CD4-positive, alpha-beta memory T cell (primary cell): ENCODE data around the gene APIP. TPM values are rescaled to one million over a fixed set of nuclear protein-coding genes. Genes with fewer than 3 reads are reported as not detected.

Source experiments
- CTCF ChIA-PET: fragments of 350-600 bp; sonication (Branson Sonifier 250); formaldehyde crosslinking; loops from one replicate; lab custom pipeline; 2021; ENCODE audit warnings: inconsistent platforms; ENCODE audit not compliant: partially characterized antibody; lab: Charles Lee
- POLR2A ChIA-PET: fragments of 350-600 bp; sonication (Branson Sonifier 250); formaldehyde crosslinking; loops from one replicate; lab custom pipeline; 2021; ENCODE audit not compliant: partially characterized antibody; lab: Charles Lee
- DNase-seq, 5 donors: peaks; one replicate each; pipeline versions ENCODE4 v3.0.0 to v3.0.0-alpha.2; 2020 to 2022; ENCODE audit warnings: mixed read lengths in 1 of 5
- H3K27ac ChIP-seq: one replicate; pipeline ENCODE4 v1.7.0; 2013; ENCODE audit warnings: low read depth, low read length
- H3K27me3 ChIP-seq: 2 replicates; pipeline ENCODE4 v1.7.0; 2013; ENCODE audit warnings: mild to moderate bottlenecking, low read length, moderate library complexity; ENCODE audit not compliant: insufficient read depth
- H3K36me3 ChIP-seq: 2 replicates; pipeline ENCODE4 v1.7.0; 2013; ENCODE audit warnings: mild to moderate bottlenecking, low read length, moderate library complexity; ENCODE audit not compliant: insufficient read depth
- H3K4me1 ChIP-seq: 2 replicates; pipeline ENCODE4 v1.7.0; 2013; ENCODE audit warnings: mild to moderate bottlenecking, low read length, moderate library complexity; ENCODE audit not compliant: insufficient read depth
- H3K4me3 ChIP-seq, 2 donors: one replicate each; pipeline ENCODE4 v1.7.0; 2013; ENCODE audit warnings: low read length in 2 of 2, mild to moderate bottlenecking in 1 of 2
- H3K9me3 ChIP-seq, 2 donors: one replicate each; pipeline ENCODE4 v1.7.0; 2013; ENCODE audit warnings: low read length in 2 of 2, control low read depth in 1 of 2; ENCODE audit not compliant: control insufficient read depth in 1 of 2
- H3K27ac Mint-ChIP-seq, 7 donors: one replicate each; pipeline ENCODE4 v1.8.0; 2020 to 2021; ENCODE audit warnings: mixed read lengths in 7 of 7, mild to moderate bottlenecking in 6 of 7, inconsistent platforms in 3 of 7, moderate library complexity in 3 of 7
- H3K27me3 Mint-ChIP-seq, 2 donors: one replicate each; pipeline ENCODE4 v1.8.0; 2020 to 2021; ENCODE audit warnings: mixed read lengths in 2 of 2
- H3K36me3 Mint-ChIP-seq, 2 donors: one replicate each; pipeline ENCODE4 v1.8.0; 2020 to 2021; ENCODE audit warnings: mixed read lengths in 2 of 2, inconsistent platforms in 1 of 2, mild to moderate bottlenecking in 1 of 2
- H3K4me1 Mint-ChIP-seq, 4 donors: one replicate each; pipeline ENCODE4 v1.8.0; 2020 to 2021; ENCODE audit warnings: mixed read lengths in 4 of 4, mild to moderate bottlenecking in 1 of 4
- H3K4me3 Mint-ChIP-seq, 8 donors: one replicate each; pipeline ENCODE4 v1.8.0; 2020 to 2021; ENCODE audit warnings: mixed read lengths in 8 of 8, mild to moderate bottlenecking in 7 of 8, moderate library complexity in 6 of 8, inconsistent platforms in 3 of 8
- H3K9me3 Mint-ChIP-seq, 8 donors: one replicate each; pipeline ENCODE4 v1.8.0; 2020 to 2021; ENCODE audit warnings: mixed read lengths in 8 of 8, mild to moderate bottlenecking in 5 of 8, inconsistent platforms in 3 of 8, moderate library complexity in 1 of 8
- intact Hi-C: fragments of 100-400 bp; cut with micrococcal nuclease; formaldehyde crosslinking; loops from one replicate; pipeline ENCODE4 v1.15.1; 2023
- polyA plus RNA-seq, 2 donors: library from polyadenylated mRNA; unstranded; fragments of 300-500 nt; fragmentation: Illumina TruSeq; gene quantifications; one replicate each; pipeline ENCODE4 v1.2.3, GENCODE V29; 2021
- total RNA-seq, 2 experiments: library from RNA; stranded (reverse); gene quantifications; one replicate each; pipeline ENCODE4 v1.2.3, GENCODE V29; 2021

APIP gene
- total and polyA plus RNA-seq, 4 experiments from 2014 or later, result 17.2 to 27.6 (median 18.0) TPM

DNA sequence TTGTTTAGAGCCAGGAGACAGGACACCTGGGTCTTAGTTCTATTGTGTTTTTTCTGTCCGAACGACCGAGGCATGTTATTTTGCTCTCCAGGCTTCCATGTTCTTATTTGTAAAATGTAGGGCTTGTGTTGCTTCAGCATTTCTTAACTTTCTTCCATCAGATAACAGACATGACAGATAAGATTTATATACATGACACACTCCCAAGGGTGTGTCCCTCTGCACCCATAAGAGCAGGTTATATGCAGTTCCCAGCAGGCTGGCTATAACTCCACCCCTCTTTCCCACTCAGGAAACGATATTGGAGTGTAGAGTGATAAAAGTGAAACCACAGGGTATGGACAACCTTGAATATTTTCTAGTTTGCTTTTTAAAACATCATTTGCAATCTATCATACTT lies 65.8 kb downstream of the APIP start:
- Histone ChIP-seq H3K36me3 (no peaks in the 10 kb centered on the region), H3K4me3 (no peak overlapping the region), H3K27ac (no peak overlapping the region), H3K4me1 (no peaks in the 10 kb centered on the region), H3K9me3 (no peaks in the 10 kb centered on the region), H3K27me3 (no peaks in the 10 kb centered on the region)
- CTCF ChIA-PET, result no interaction called here
- intact Hi-C loops, result no loop called here
- Mint-ChIP-seq H3K27ac (no peak overlapping the region), H3K27me3 (peaks cover 0 to under 1% of the 10 kb centered on the region in 2 donors), H3K9me3 (no peaks in the 10 kb centered on the region), H3K4me3 (no peak overlapping the region), H3K36me3 (no peaks in the 10 kb centered on the region), H3K4me1 (no peaks in the 10 kb centered on the region)
- DNase-seq, result no peak
- POLR2A ChIA-PET, result no interaction called here

DNA sequence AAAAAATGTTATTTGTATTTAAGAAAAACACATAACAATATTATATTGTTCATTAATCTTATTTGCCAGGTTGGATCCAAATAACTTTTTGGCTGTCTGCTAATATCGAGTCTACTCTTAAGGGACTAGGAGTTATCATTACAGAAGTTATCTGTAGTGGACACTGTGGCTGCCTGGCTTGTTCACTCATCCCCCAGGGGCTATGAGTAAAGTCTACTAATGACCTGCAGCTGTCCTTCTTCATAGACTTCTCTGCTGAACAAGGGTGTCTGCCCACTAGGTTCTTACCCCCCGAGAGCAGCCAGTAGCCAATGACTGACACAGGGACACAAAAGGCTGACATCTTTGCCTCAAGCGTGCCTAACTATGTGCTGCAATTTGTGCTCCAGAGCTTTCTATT lies 69.7 kb downstream of the APIP start:
- no peaks in the 10 kb centered on the region for H3K9me3 Mint-ChIP-seq
- H3K4me1 Mint-ChIP-seq, result no peaks in the 10 kb centered on the region
- H3K27ac Mint-ChIP-seq, result no peak overlapping the region
- H3K27me3 Mint-ChIP-seq, result peaks cover 1 to 5% of the 10 kb centered on the region in 2 donors
- H3K9me3 ChIP-seq, result no peaks in the 10 kb centered on the region
- no peak for DNase-seq
- H3K27ac ChIP-seq, result no peak overlapping the region
- POLR2A ChIA-PET, result no interaction called here
- H3K27me3 ChIP-seq, result no peaks in the 10 kb centered on the region
- H3K4me3 Mint-ChIP-seq, result no peak overlapping the region
- H3K4me1 ChIP-seq, result no peaks in the 10 kb centered on the region
- no peak overlapping the region for H3K4me3 ChIP-seq
- no peaks in the 10 kb centered on the region for H3K36me3 Mint-ChIP-seq
- CTCF ChIA-PET, result no interaction called here
- intact Hi-C loops, result no loop called here
- H3K36me3 ChIP-seq, result no peaks in the 10 kb centered on the region

GRCh38 chr11:34844463-34845112 lies 71.6 kb downstream of the APIP start:
- Histone ChIP-seq H3K27me3 (no peaks in the 10 kb centered on the region), H3K36me3 (no peaks in the 10 kb centered on the region), H3K27ac (no peak overlapping the region), H3K4me1 (no peaks in the 10 kb centered on the region), H3K9me3 (no peaks in the 10 kb centered on the region), H3K4me3 (no peak overlapping the region)
- Mint-ChIP-seq H3K27ac (no peak overlapping the region), H3K27me3 (peaks cover 4 to 5% of the 10 kb centered on the region in 2 donors), H3K9me3 (no peaks in the 10 kb centered on the region), H3K36me3 (no peaks in the 10 kb centered on the region), H3K4me1 (no peaks in the 10 kb centered on the region), H3K4me3 (no peak overlapping the region)
- POLR2A ChIA-PET, result no interaction called here
- intact Hi-C loops, result loop anchor here (5.0 kb wide), 1 partner anchor 643 kb away; no protein-coding TSS in a partner anchor
- CTCF ChIA-PET, result interaction anchor here (0.9 kb wide), 1 partner anchor 11 kb away, joined by 4 read pairs; no protein-coding TSS in a partner anchor
- no peak for DNase-seq

DNA sequence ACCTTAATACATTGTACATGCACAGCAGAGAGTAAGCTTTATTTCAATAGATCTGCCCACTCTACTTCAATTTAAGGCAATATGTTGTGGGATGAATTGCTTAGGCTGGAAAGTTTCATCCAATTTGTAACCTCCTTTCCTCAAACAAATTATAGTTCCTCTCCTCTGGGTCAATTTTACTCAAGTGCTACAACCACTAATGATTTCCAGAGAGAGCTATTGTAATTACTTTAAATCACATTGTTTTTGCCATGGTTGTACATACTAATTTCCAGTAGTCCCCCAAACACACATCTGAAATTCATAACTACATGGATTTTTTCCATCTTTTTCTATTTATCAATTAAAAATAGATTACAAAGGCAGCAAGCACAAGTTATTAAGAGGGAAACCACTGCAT lies 72.9 kb downstream of the APIP start:
- Histone ChIP-seq H3K4me1 (no peaks in the 10 kb centered on the region), H3K27ac (no peak overlapping the region), H3K27me3 (no peaks in the 10 kb centered on the region), H3K4me3 (no peak overlapping the region), H3K36me3 (no peaks in the 10 kb centered on the region), H3K9me3 (no peaks in the 10 kb centered on the region)
- Mint-ChIP-seq H3K4me1 (no peaks in the 10 kb centered on the region), H3K4me3 (no peak overlapping the region), H3K9me3 (no peaks in the 10 kb centered on the region), H3K36me3 (no peaks in the 10 kb centered on the region), H3K27ac (no peak overlapping the region), H3K27me3 (peaks cover 6 to 7% of the 10 kb centered on the region in 2 donors)
- ChIA-PET POLR2A (no interaction called here), CTCF (interaction anchor here (1.0 to 1.5 kb wide), 2 partner anchors 10 to 256 kb away, joined by 3 to 4 read pairs; no protein-coding TSS in a partner anchor)
- intact Hi-C loops, result loop anchor here (5.0 kb wide), 1 partner anchor 644 kb away; no protein-coding TSS in a partner anchor
- DNase-seq, result no peak

DNA sequence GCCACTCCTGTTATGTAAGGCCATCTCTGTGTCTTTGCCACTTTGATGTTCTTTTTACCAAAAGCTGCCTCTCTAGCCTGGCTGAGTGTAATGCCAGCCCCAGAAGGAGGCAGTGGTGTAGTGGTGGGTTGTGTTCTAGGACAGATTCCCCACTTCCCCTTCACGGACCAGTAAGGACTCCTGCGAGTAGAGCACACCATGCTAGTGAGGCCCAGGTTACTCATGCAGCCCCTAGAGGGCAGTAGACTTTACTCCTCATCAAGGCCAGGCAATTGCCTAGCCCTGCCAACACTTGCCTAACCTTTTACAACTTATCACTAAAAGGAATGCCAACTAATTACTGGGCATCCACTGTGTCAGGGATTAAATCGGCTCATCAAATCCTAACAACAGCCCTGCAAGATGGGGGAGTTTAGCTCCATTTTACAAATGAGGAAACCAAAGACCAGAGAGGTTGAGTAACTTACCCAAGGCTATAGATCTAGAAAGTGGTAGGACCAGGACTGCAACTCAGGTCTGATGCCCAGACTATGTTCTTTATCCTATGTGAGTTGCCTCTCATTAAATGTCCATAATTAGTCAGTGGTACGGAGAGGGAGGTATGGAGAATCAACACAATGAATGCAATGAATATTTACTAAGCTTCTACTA lies 75.3 kb downstream of the APIP start:
- H3K9me3 Mint-ChIP-seq, result no peaks in the 10 kb centered on the region
- DNase-seq, result peak in 2 of 5 donors; percentile 14 to 15

DNA sequence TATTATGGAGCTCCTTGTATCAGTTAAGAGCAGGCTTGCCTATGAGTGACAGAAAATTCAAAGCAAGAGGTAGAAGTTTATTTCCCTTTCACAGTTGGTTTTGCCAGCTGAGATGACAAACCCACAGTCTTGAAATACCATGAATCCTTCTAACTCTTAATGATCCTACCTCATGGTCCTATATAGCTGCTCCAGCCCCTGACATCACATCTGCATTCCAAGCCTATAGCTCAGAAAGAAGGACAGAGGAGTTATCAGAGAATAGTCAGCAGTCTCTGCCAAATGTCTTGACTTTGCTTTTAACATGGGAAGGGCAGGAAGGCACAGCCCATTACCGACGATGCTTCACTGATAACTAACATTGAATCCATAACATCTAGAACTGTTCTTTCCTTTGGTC lies 76.2 kb downstream of the APIP start:
- H3K9me3 Mint-ChIP-seq, result no peaks in the 10 kb centered on the region
- no peaks in the 10 kb centered on the region for H3K4me1 Mint-ChIP-seq
- CTCF ChIA-PET, result interaction anchor here (0.7 to 1.6 kb wide), 4 partner anchors 538 to 645 kb away, joined by 3 to 6 read pairs (median 4); no protein-coding TSS in a partner anchor
- intact Hi-C loops, result loop anchor here (1.0 to 5.0 kb wide), 2 partner anchors 552 to 647 kb away; no protein-coding TSS in a partner anchor
- no peaks in the 10 kb centered on the region for H3K27me3 ChIP-seq
- H3K36me3 ChIP-seq, result no peaks in the 10 kb centered on the region
- H3K9me3 ChIP-seq, result no peaks in the 10 kb centered on the region
- no peak overlapping the region for H3K27ac Mint-ChIP-seq
- H3K4me3 Mint-ChIP-seq, result no peak overlapping the region
- peaks cover 12 to 25% of the 10 kb centered on the region in 2 donors for H3K27me3 Mint-ChIP-seq
- POLR2A ChIA-PET, result no interaction called here
- no peaks in the 10 kb centered on the region for H3K36me3 Mint-ChIP-seq
- H3K27ac ChIP-seq, result no peak overlapping the region
- no peak for DNase-seq
- H3K4me1 ChIP-seq, result no peaks in the 10 kb centered on the region
- no peak overlapping the region for H3K4me3 ChIP-seq

More for the DNA sequence above, 75.3 kb downstream of the APIP start:
- Mint-ChIP-seq H3K27ac (no peak overlapping the region), H3K36me3 (no peaks in the 10 kb centered on the region), H3K4me1 (no peaks in the 10 kb centered on the region), H3K27me3 (peaks cover 11 to 25% of the 10 kb centered on the region in 2 donors), H3K4me3 (no peak overlapping the region)
- Histone ChIP-seq H3K36me3 (no peaks in the 10 kb centered on the region), H3K4me1 (no peaks in the 10 kb centered on the region), H3K27ac (no peak overlapping the region), H3K27me3 (no peaks in the 10 kb centered on the region), H3K9me3 (no peaks in the 10 kb centered on the region), H3K4me3 (no peak overlapping the region)
- intact Hi-C loops, result loop anchor here (1.0 to 5.0 kb wide), 2 partner anchors 551 to 646 kb away; no protein-coding TSS in a partner anchor
- ChIA-PET CTCF (interaction anchor here (1.0 to 1.6 kb wide), 5 partner anchors 537 to 645 kb away, joined by 3 to 6 read pairs (median 3); no protein-coding TSS in a partner anchor), POLR2A (no interaction called here)
